H1 (cell line): Measurements from ENCODE around the gene C1orf174. TPM values are rescaled to one million over a fixed set of nuclear protein-coding genes. Genes with fewer than 3 reads are reported as not detected.

Source experiments
- CTCF ChIA-PET: fragments of 300-600 bp; sonication (Branson Sonifier 250); formaldehyde crosslinking; loops from one replicate; lab custom pipeline; 2021; ENCODE audit not compliant: partially characterized antibody; lab: Charles Lee
- POLR2A ChIA-PET: fragments of 300-600 bp; sonication (Branson Sonifier 250); formaldehyde crosslinking; loops from one replicate; lab custom pipeline; 2021; ENCODE audit warnings: inconsistent platforms; ENCODE audit not compliant: partially characterized antibody; lab: Charles Lee
- DNase-seq, 2 experiments: peaks; one replicate each; pipeline versions ENCODE4 v3.0.0 to v3.0.0-alpha.2; 2010 to 2022; ENCODE audit warnings: low spot score in 2 of 2, low read depth in 1 of 2, mixed read lengths in 1 of 2
- FAIRE-seq: peaks from 2 replicates; lab custom pipeline; 2011; peaks lifted over from hg19 to GRCh38; lab: Jason Lieb, UNC
- H2AFZ ChIP-seq: 2 replicates; pipeline ENCODE4 v1.8.1; 2012; ENCODE audit warnings: low read length, inconsistent platforms
- H2AK5ac ChIP-seq: 2 replicates; pipeline ENCODE4 v1.6.1; 2013; ENCODE audit warnings: low read depth, low read length
- H2BK120ac ChIP-seq: replicated peaks from 2 replicates; pipeline ENCODE3; 2013; ENCODE audit warnings: low read depth, low read length, inconsistent platforms
- H2BK12ac ChIP-seq: 2 replicates; pipeline ENCODE4 v1.6.1; 2013; ENCODE audit warnings: low read depth, low read length
- H2BK15ac ChIP-seq: 2 replicates; pipeline ENCODE4 v1.6.1; 2013; ENCODE audit warnings: low read length
- H2BK20ac ChIP-seq: 2 replicates; pipeline ENCODE4 v1.6.1; 2013; ENCODE audit warnings: low read length
- H2BK5ac ChIP-seq: 2 replicates; pipeline ENCODE4 v1.6.1; 2013; ENCODE audit warnings: low read depth, low read length
- H3K14ac ChIP-seq: 2 replicates; pipeline ENCODE4 v1.6.1; 2013; ENCODE audit warnings: inconsistent platforms; ENCODE audit not compliant: insufficient read length
- H3K18ac ChIP-seq: 2 replicates; pipeline ENCODE4 v1.6.1; 2013; ENCODE audit warnings: low read length; ENCODE audit errors: extremely low read depth
- H3K23ac ChIP-seq: 2 replicates; pipeline ENCODE4 v1.6.1; 2013; ENCODE audit warnings: inconsistent platforms; ENCODE audit not compliant: insufficient read length
- H3K23me2 ChIP-seq: 2 replicates; pipeline ENCODE4 v1.6.1; 2013; ENCODE audit warnings: low read depth, low read length
- H3K27ac ChIP-seq: 2 replicates; pipeline ENCODE4 v1.6.1; 2011; ENCODE audit warnings: low read depth, low read length, inconsistent platforms
- H3K27me3 ChIP-seq, 4 experiments: replicated peaks in 1 of 4; 1 replicate in 1 of 4; 2 replicates in 3 of 4; pipeline versions ENCODE4 v1.6.1 to v1.8.1; 2011 to 2013; ENCODE audit warnings: low read length in 3 of 4, mild to moderate bottlenecking in 3 of 4, inconsistent platforms in 2 of 4, mixed read lengths in 2 of 4, moderate library complexity in 1 of 4; ENCODE audit not compliant: control insufficient read depth in 3 of 4, insufficient read depth in 3 of 4; ENCODE audit errors: extremely low read depth in 1 of 4
- H3K36me3 ChIP-seq, 4 experiments: 2 replicates each; pipeline versions ENCODE4 v1.6.1 to v1.8.1; 2011 to 2013; ENCODE audit warnings: mild to moderate bottlenecking in 4 of 4, low read length in 3 of 4, moderate library complexity in 2 of 4, control low read depth in 1 of 4, inconsistent platforms in 1 of 4; ENCODE audit not compliant: insufficient read depth in 4 of 4, control insufficient read depth in 2 of 4
- H3K4ac ChIP-seq: replicated peaks from 2 replicates; pipeline ENCODE3; 2013; ENCODE audit warnings: low read length, low read depth, mixed read lengths, inconsistent platforms; ENCODE audit not compliant: insufficient read length
- H3K4me1 ChIP-seq, 4 experiments: replicated peaks in 1 of 4; 1 replicate in 1 of 4; 2 replicates in 3 of 4; pipeline versions ENCODE4 v1.6.1 to v1.8.1; 2011 to 2013; ENCODE audit warnings: low read length in 3 of 4, inconsistent platforms in 2 of 4, mixed read lengths in 1 of 4; ENCODE audit not compliant: insufficient read depth in 4 of 4, control insufficient read depth in 3 of 4
- H3K4me2 ChIP-seq, 2 experiments: 2 replicates each; pipeline versions ENCODE4 v1.6.1 to v1.8.1; 2011 to 2013; ENCODE audit warnings: low read depth in 2 of 2, low read length in 2 of 2, control low read depth in 1 of 2, inconsistent platforms in 1 of 2, mild to moderate bottlenecking in 1 of 2; ENCODE audit not compliant: insufficient read depth in 1 of 2
- H3K4me3 ChIP-seq, 4 experiments: fragments of 200-600, 300-600 bp in 1 of 4; sonication (generic), shearing (Covaris generic), sonication (Bioruptor Twin) in 1 of 4; 2 replicates each; pipeline versions ENCODE4 v1.5.1 to v1.8.1; 2011 to 2016; ENCODE audit warnings: low read length in 4 of 4, low read depth in 3 of 4, control low read depth in 2 of 4, inconsistent platforms in 2 of 4, mild to moderate bottlenecking in 2 of 4, mixed read lengths in 1 of 4, moderate library complexity in 1 of 4; ENCODE audit not compliant: insufficient read depth in 2 of 4; ENCODE audit errors: extremely low read depth in 1 of 4
- H3K56ac ChIP-seq: replicated peaks from 2 replicates; pipeline ENCODE3; 2013; ENCODE audit warnings: low read depth, mild to moderate bottlenecking, mixed read lengths, low read length, inconsistent platforms; ENCODE audit not compliant: insufficient read length
- H3K79me1 ChIP-seq: 2 replicates; pipeline ENCODE4 v1.6.1; 2013; ENCODE audit warnings: low read depth, low read length, control low read depth
- H3K79me2 ChIP-seq, 2 experiments: 2 replicates each; pipeline versions ENCODE4 v1.6.1 to v1.8.1; 2012 to 2013; ENCODE audit warnings: low read length in 2 of 2, mild to moderate bottlenecking in 2 of 2, inconsistent platforms in 1 of 2; ENCODE audit not compliant: insufficient read depth in 2 of 2, control insufficient read depth in 1 of 2
- H3K9ac ChIP-seq, 4 experiments: replicated peaks in 1 of 4; 1 replicate in 1 of 4; 2 replicates in 3 of 4; pipeline versions ENCODE4 v1.6.1 to v1.8.1; 2011 to 2013; ENCODE audit warnings: low read depth in 3 of 4, low read length in 3 of 4, control low read depth in 2 of 4, mild to moderate bottlenecking in 2 of 4, moderate library complexity in 2 of 4, inconsistent platforms in 1 of 4; ENCODE audit errors: extremely low read depth in 1 of 4
- H3K9me3 ChIP-seq, 2 experiments: 2 replicates each; pipeline versions ENCODE4 v1.6.1 to v1.8.1; 2012 to 2013; ENCODE audit warnings: mild to moderate bottlenecking in 2 of 2, moderate library complexity in 2 of 2, control low read depth in 1 of 2, inconsistent platforms in 1 of 2, low read depth in 1 of 2, low read length in 1 of 2, mixed read lengths in 1 of 2; ENCODE audit not compliant: insufficient read depth in 2 of 2
- H4K20me1 ChIP-seq, 2 experiments: replicated peaks in 1 of 2; 2 replicates each; pipeline versions ENCODE3 to v1.8.1; 2011 to 2013; ENCODE audit warnings: inconsistent platforms in 2 of 2, low read length in 2 of 2, mild to moderate bottlenecking in 1 of 2; ENCODE audit not compliant: insufficient read depth in 2 of 2, control insufficient read depth in 1 of 2
- H4K5ac ChIP-seq: 2 replicates; pipeline ENCODE4 v1.6.1; 2013; ENCODE audit warnings: low read length, low read depth, mixed read lengths, inconsistent platforms; ENCODE audit not compliant: insufficient read length
- H4K8ac ChIP-seq: 2 replicates; pipeline ENCODE4 v1.8.0; 2013; ENCODE audit warnings: mild to moderate bottlenecking, moderate library complexity, low read length, inconsistent platforms; ENCODE audit not compliant: insufficient read depth; ENCODE audit errors: extremely low read depth
- H4K91ac ChIP-seq: replicated peaks from 2 replicates; pipeline ENCODE3; 2013; ENCODE audit warnings: low read length, mixed read lengths, inconsistent platforms; ENCODE audit not compliant: insufficient read length
- BACH1 ChIP-seq: IDR thresholded peaks from 2 replicates; pipeline ENCODE4 v1.6.1; 2012; ENCODE audit warnings: low read length, improper control_type of control experiment
- BCL11A ChIP-seq, 2 experiments: IDR thresholded peaks; one replicate each; pipeline ENCODE4 v1.6.1; 2011; ENCODE audit warnings: low read depth in 2 of 2, low read length in 2 of 2, mild to moderate bottlenecking in 2 of 2
- CBX8 ChIP-seq: fragments of 300-800, 300-1000 bp; sonication (generic); IDR thresholded peaks from 2 replicates; pipeline ENCODE4 v1.7.1; 2016; ENCODE audit warnings: low read depth, low read length, borderline replicate concordance
- CHD2 ChIP-seq: IDR thresholded peaks from 2 replicates; pipeline ENCODE4 v1.6.1; 2012; ENCODE audit warnings: low read length, improper control_type of control experiment
- E2F6 ChIP-seq: IDR thresholded peaks from 2 replicates; pipeline ENCODE4 v1.6.1; 2012; ENCODE audit warnings: inconsistent platforms
- EP300 ChIP-seq, 2 experiments: IDR thresholded peaks; 1 replicate in 1 of 2; 2 replicates in 1 of 2; pipeline ENCODE4 v1.6.1; 2011 to 2012; ENCODE audit warnings: low read depth in 2 of 2, low read length in 2 of 2, mild to moderate bottlenecking in 2 of 2, borderline replicate concordance in 1 of 2, inconsistent platforms in 1 of 2, moderate library complexity in 1 of 2
- EZH2 ChIP-seq: fragments of 200-600 bp; sonication (generic); IDR thresholded peaks from 2 replicates; pipeline ENCODE4 v1.7.1; 2012; ENCODE audit warnings: low read depth, mild to moderate bottlenecking, moderate library complexity, low read length, inconsistent platforms; ENCODE audit not compliant: severe bottlenecking
- HDAC6 ChIP-seq: IDR thresholded peaks from one replicate; pipeline ENCODE4 v1.7.1; 2012; ENCODE audit warnings: low read depth, mild to moderate bottlenecking, inconsistent platforms, low read length, moderate library complexity
- JUN ChIP-seq: IDR thresholded peaks from 2 replicates; pipeline ENCODE4 v1.6.1; 2011; ENCODE audit warnings: low read depth, mild to moderate bottlenecking, improper control_type of control experiment, low read length
- PHF8 ChIP-seq: fragments of 200-600 bp; sonication (generic); conservative IDR thresholded peaks from 2 replicates; pipeline ENCODE4 v1.7.1; 2012; ENCODE audit warnings: low read depth, mild to moderate bottlenecking, inconsistent platforms, low read length, moderate library complexity
- POLR2AphosphoS5 ChIP-seq: IDR thresholded peaks from 2 replicates; pipeline ENCODE4 v1.6.1; 2011; ENCODE audit warnings: low read depth, low read length
- RFX5 ChIP-seq: IDR thresholded peaks from 2 replicates; pipeline ENCODE4 v1.6.1; 2011; ENCODE audit warnings: low read depth, low read length, improper control_type of control experiment, borderline replicate concordance
- SAP30 ChIP-seq: fragments of 300-600 bp; sonication (generic); IDR thresholded peaks from 2 replicates; pipeline ENCODE4 v1.7.1; 2012; ENCODE audit warnings: low read length, moderate library complexity, mild to moderate bottlenecking, inconsistent platforms; ENCODE audit not compliant: insufficient read depth, insufficient replicate concordance
- SP1 ChIP-seq: IDR thresholded peaks from 2 replicates; pipeline ENCODE4 v1.6.1; 2011; ENCODE audit warnings: low read depth, low read length
- WGBS, 2 experiments: shearing (Covaris generic) in 1 of 2; methylation state at CpG; one replicate each; pipeline versions ENCODE4 v1.1.6 to v1.1.7; 2013 to 2015; ENCODE audit warnings: low lambda C conversion rate in 2 of 2, mixed read lengths in 2 of 2, inconsistent platforms in 1 of 2, low coverage in 1 of 2, missing lambda C conversion rate in 1 of 2; ENCODE audit not compliant: insufficient replicate concordance in 2 of 2, insufficient coverage in 1 of 2, insufficient read length in 1 of 2; ENCODE audit errors: extremely low coverage in 1 of 2, missing lambda C conversion rate in 1 of 2; 5-methylcytosine and 5-hydroxymethylcytosine counted together
- polyA plus RNA-seq, 7 experiments: library from polyadenylated mRNA; depleted of rRNA in 3 of 7; stranded (reverse) in 5 of 7; unstranded in 2 of 7; fragments of >200 nt in 5 of 7; fragments of 200-250 nt in 2 of 7; gene quantifications; 1 replicate in 5 of 7; 2 replicates in 1 of 7; 4 replicates in 1 of 7; pipeline versions ENCODE4 v1.2.1 to v1.2.3, GENCODE V29; 2011 to 2013; ENCODE audit warnings: missing spikeins in 2 of 7, mixed read lengths in 2 of 7
- total RNA-seq: library from RNA; stranded (reverse); fragmentation: NEBNext Ultra II Directional; extraction: Animal tissue kit (Norgen Biotek cat#: 25700); gene quantifications from 2 replicates; pipeline ENCODE4 v1.2.1, GENCODE V29; 2021

C1orf174 gene
- total and polyA plus RNA-seq, 2 of the 8 experiments (the other 6 are each of a cell fraction or from before 2014, with no cell fraction given): 28.4 to 32.4 TPM

GRCh38 chr1:3921765-3922164 is 21.7 kb upstream of the C1orf174 start:
- peak overlapping the region; percentile 60; the same call in 1 of the 2 replicates for H2BK12ac ChIP-seq
- no peak overlapping the region for H3K4ac ChIP-seq
- no peak overlapping the region for H3K9ac ChIP-seq
- no peaks in the 10 kb centered on the region for H3K79me2 ChIP-seq
- H3K27me3 ChIP-seq: no peaks in the 10 kb centered on the region
- no peaks in the 10 kb centered on the region for H3K36me3 ChIP-seq
- no peak overlapping the region for H3K14ac ChIP-seq
- H2BK5ac ChIP-seq: no peak overlapping the region
- H4K20me1 ChIP-seq: no peaks in the 10 kb centered on the region
- DNase-seq: no peak
- no peak overlapping the region for H4K8ac ChIP-seq
- H4K5ac ChIP-seq: no peak overlapping the region
- H2BK20ac ChIP-seq: no peak overlapping the region
- peaks cover 0 to 3% (median 0%) of the 10 kb centered on the region in 4 experiments; a peak in 2 of 7 replicates for H3K4me1 ChIP-seq
- no peak overlapping the region for H2BK120ac ChIP-seq
- no peak for FAIRE-seq
- no peak overlapping the region for H2AFZ ChIP-seq
- no peak overlapping the region for H3K18ac ChIP-seq
- peaks cover 4% of the 10 kb centered on the region in 2 experiments; a peak in 2 of 4 replicates for H3K9me3 ChIP-seq
- H3K4me3 ChIP-seq: no peak overlapping the region
- no peaks in the 10 kb centered on the region for H3K79me1 ChIP-seq
- no peak overlapping the region for H2BK15ac ChIP-seq
- H4K91ac ChIP-seq: no peak overlapping the region
- no peak overlapping the region for H3K23ac ChIP-seq
- no peak overlapping the region for H3K4me2 ChIP-seq
- H2AK5ac ChIP-seq: no peak overlapping the region
- ChIA-PET CTCF (no interaction called here), POLR2A (no interaction called here)
- WGBS, 2 experiments: 95% methylated on average over 8 of the region's 8 CpGs; no CpG with 5 or more reads in 1 of the 2 experiments
- H3K56ac ChIP-seq: no peak overlapping the region
- peaks cover 3% of the 10 kb centered on the region; the same call in 1 of the 2 replicates for H3K23me2 ChIP-seq
- H3K27ac ChIP-seq: no peak overlapping the region
- TF ChIP-seq HDAC6: no peak
- TF ChIP-seq EP300 (IDR thresholded peaks at IDR 0.05; ENCODE audit: borderline replicate concordance in 1 of 2, low read depth in 2 of 2, low read length in 2 of 2): no peak
- TF ChIP-seq E2F6: no peak
- TF ChIP-seq CBX8: no peak
- TF ChIP-seq SAP30: no peak
- TF ChIP-seq JUN: no peak
- no peak for TF ChIP-seq BCL11A (IDR thresholded peaks at IDR 0.05; ENCODE audit: low read depth in 2 of 2, low read length in 2 of 2)
- TF ChIP-seq RFX5: no peak
- TF ChIP-seq SP1: no peak
- TF ChIP-seq CHD2: no peak
- no peak for TF ChIP-seq POLR2AphosphoS5
- no peak for TF ChIP-seq EZH2
- no peak for TF ChIP-seq PHF8
- TF ChIP-seq BACH1: no peak
